IPS-18c (cell line): ENCODE data around the gene SNX5.

Experiments
- H3K4me3 ChIP-seq: 2 replicates; pipeline ENCODE4 v1.7.0; 2013; ENCODE audit warnings: low read depth, mild to moderate bottlenecking, low read length, moderate library complexity; ENCODE audit not compliant: insufficient read depth
- H3K9me3 ChIP-seq: one replicate; pipeline ENCODE4 v1.6.1; 2013; ENCODE audit warnings: mild to moderate bottlenecking, low read length, moderate library complexity; ENCODE audit not compliant: control insufficient read depth, insufficient read depth

SNX5 gene

GRCh38 chr20:17950670-17951069 is 17.9 kb downstream of the SNX5 start:
- Histone ChIP-seq H3K9me3 (no peaks in the 10 kb centered on the region), H3K4me3 (no peak overlapping the region)

GRCh38 chr20:17949899-17950298 is 18.7 kb downstream of the SNX5 start:
- Histone ChIP-seq H3K9me3 (no peaks in the 10 kb centered on the region), H3K4me3 (no peak overlapping the region)

GRCh38 chr20:17948442-17948841 is 20.2 kb downstream of the SNX5 start:
- Histone ChIP-seq H3K9me3 (no peaks in the 10 kb centered on the region), H3K4me3 (no peak overlapping the region)

GRCh38 chr20:17947474-17947815 is 21.1 kb downstream of the SNX5 start:
- H3K4me3 ChIP-seq, result no peak overlapping the region
- H3K9me3 ChIP-seq, result no peaks in the 10 kb centered on the region

GRCh38 chr20:17946572-17947473 is 21.8 kb downstream of the SNX5 start:
- no peaks in the 10 kb centered on the region for H3K9me3 ChIP-seq
- H3K4me3 ChIP-seq, result no peak overlapping the region

- no peak overlapping the region for H3K4me3 ChIP-seq
Measured at GRCh38 chr20:17946040-17946439, 22.6 kb downstream of the SNX5 start.

GRCh38 chr20:17944854-17945474 is 23.6 kb downstream of the SNX5 start:
- Histone ChIP-seq H3K9me3 (no peaks in the 10 kb centered on the region), H3K4me3 (no peak overlapping the region)

More at GRCh38 chr20:17946040-17946439, 22.6 kb downstream of the SNX5 start:
- no peaks in the 10 kb centered on the region for H3K9me3 ChIP-seq

- H3K9me3 ChIP-seq, result no peaks in the 10 kb centered on the region
- no peak overlapping the region for H3K4me3 ChIP-seq
Measured at GRCh38 chr20:17943343-17943742, 25.3 kb downstream of the SNX5 start.

GRCh38 chr20:17941826-17942196 is 26.8 kb downstream of the SNX5 start:
- Histone ChIP-seq H3K4me3 (no peak overlapping the region), H3K9me3 (no peaks in the 10 kb centered on the region)

GRCh38 chr20:17941087-17941825 is 27.3 kb downstream of the SNX5 start:
- Histone ChIP-seq H3K9me3 (no peaks in the 10 kb centered on the region), H3K4me3 (no peak overlapping the region)

GRCh38 chr20:17940224-17940971 is 28.2 kb downstream of the SNX5 start:
- Histone ChIP-seq H3K9me3 (no peaks in the 10 kb centered on the region), H3K4me3 (no peak overlapping the region)

- no peaks in the 10 kb centered on the region for H3K9me3 ChIP-seq
- H3K4me3 ChIP-seq, result no peak overlapping the region
Measured at GRCh38 chr20:17939622-17940223, 28.9 kb downstream of the SNX5 start.

GRCh38 chr20:17938871-17939619 is 29.5 kb downstream of the SNX5 start:
- no peaks in the 10 kb centered on the region for H3K9me3 ChIP-seq
- no peak overlapping the region for H3K4me3 ChIP-seq

GRCh38 chr20:17936761-17937732 is 31.5 kb downstream of the SNX5 start:
- H3K9me3 ChIP-seq, result no peaks in the 10 kb centered on the region
- H3K4me3 ChIP-seq, result no peak overlapping the region

GRCh38 chr20:17936286-17936760 is 32.3 kb downstream of the SNX5 start:
- H3K4me3 ChIP-seq, result no peak overlapping the region
- H3K9me3 ChIP-seq, result no peaks in the 10 kb centered on the region
